Loucy (cell line): ENCODE results near the gene HSF2.

Experiments
- H2AFZ ChIP-seq: fragments of 200-600 bp; sonication (generic); 2 replicates; pipeline ENCODE4 v1.6.0; 2016; ENCODE audit warnings: antibody characterized with exemption, mild to moderate bottlenecking, low read length, moderate library complexity
- H3F3A ChIP-seq: fragments of 200-600 bp; 2 replicates; pipeline ENCODE4 v1.6.0; 2016; ENCODE audit warnings: antibody characterized with exemption, low read depth, mild to moderate bottlenecking
- H3K27me3 ChIP-seq: fragments of 200-600 bp; sonication (generic); 2 replicates; pipeline ENCODE4 v1.6.1; 2014; ENCODE audit warnings: low read length, mild to moderate bottlenecking; ENCODE audit not compliant: insufficient read depth, poor library complexity, severe bottlenecking
- H3K36me3 ChIP-seq: fragments of 200-600 bp; sonication (generic); 2 replicates; pipeline ENCODE4 v1.6.1; 2016; ENCODE audit warnings: low read length; ENCODE audit not compliant: insufficient read depth
- H3K4me1 ChIP-seq: fragments of 200-600 bp; sonication (generic); 2 replicates; pipeline ENCODE4 v1.5.1; 2014; ENCODE audit warnings: low read length, mild to moderate bottlenecking; ENCODE audit not compliant: insufficient read depth, poor library complexity, severe bottlenecking
- H3K4me2 ChIP-seq: fragments of 200-600 bp; sonication (generic); 2 replicates; pipeline ENCODE4 v1.6.0; 2014; ENCODE audit warnings: antibody characterized with exemption, low read length, low read depth, mild to moderate bottlenecking; ENCODE audit not compliant: poor library complexity, severe bottlenecking
- H3K4me3 ChIP-seq: fragments of 200-600 bp; sonication (generic); 2 replicates; pipeline ENCODE4 v1.5.1; 2014; ENCODE audit warnings: low read length, mild to moderate bottlenecking, mixed read lengths; ENCODE audit not compliant: poor library complexity, severe bottlenecking
- H3K79me2 ChIP-seq: fragments of 200-600 bp; sonication (generic); 2 replicates; pipeline ENCODE4 v1.6.1; 2014; ENCODE audit warnings: low read length; ENCODE audit not compliant: insufficient read depth
- H3K9ac ChIP-seq: fragments of 200-600 bp; sonication (generic); 2 replicates; pipeline ENCODE4 v1.6.0; 2014; ENCODE audit warnings: mild to moderate bottlenecking, low read depth, low read length, moderate library complexity; ENCODE audit not compliant: poor library complexity, severe bottlenecking
- H3K9me2 ChIP-seq: fragments of 200-600 bp; sonication (generic); replicated peaks from 2 replicates; pipeline ENCODE4 v1.6.1; 2016; ENCODE audit warnings: low read depth, low read length, mixed read lengths
- H3K9me3 ChIP-seq: fragments of 200-600 bp; sonication (generic); 2 replicates; pipeline ENCODE4 v1.6.1; 2014; ENCODE audit warnings: mild to moderate bottlenecking, antibody characterized with exemption, low read length, low read depth; ENCODE audit not compliant: insufficient read depth
- H4K20me1 ChIP-seq: fragments of 200-600 bp; sonication (generic); 2 replicates; pipeline ENCODE4 v1.6.0; 2014; ENCODE audit warnings: antibody characterized with exemption, low read length, mild to moderate bottlenecking; ENCODE audit not compliant: insufficient read depth, poor library complexity, severe bottlenecking
- CTCF ChIP-seq: fragments of 200-600 bp; sonication (generic); conservative IDR thresholded peaks from 2 replicates; pipeline ENCODE4 v1.5.1; 2014; ENCODE audit warnings: mild to moderate bottlenecking, antibody characterized with exemption, low read length
- EZH2phosphoT487 ChIP-seq: fragments of 200-600 bp; IDR thresholded peaks from 2 replicates; pipeline ENCODE4 v1.6.1; 2018; ENCODE audit warnings: antibody characterized with exemption, mild to moderate bottlenecking, moderate library complexity, borderline replicate concordance

The HSF2 gene

GRCh38 chr6:122431780-122432179 lies 32.3 kb downstream of the HSF2 start:
- no peak overlapping the region for H3K4me2 ChIP-seq
- H3K36me3 ChIP-seq = peaks cover 79% of the 10 kb centered on the region
- no peaks in the 10 kb centered on the region for H4K20me1 ChIP-seq
- no peaks in the 10 kb centered on the region for H3K9me3 ChIP-seq
- H2AFZ ChIP-seq = no peak overlapping the region
- no peaks in the 10 kb centered on the region for H3K79me2 ChIP-seq
- H3F3A ChIP-seq = no peaks in the 10 kb centered on the region
- H3K9me2 ChIP-seq = no peaks in the 10 kb centered on the region
- TF ChIP-seq EZH2phosphoT487 (no peak), CTCF (no peak)
- H3K9ac ChIP-seq = no peak overlapping the region
- H3K4me1 ChIP-seq = no peaks in the 10 kb centered on the region
- H3K4me3 ChIP-seq = no peak overlapping the region
- no peaks in the 10 kb centered on the region for H3K27me3 ChIP-seq

GRCh38 chr6:122432816-122433215 lies 33.4 kb downstream of the HSF2 start:
- Histone ChIP-seq H3K27me3 (no peaks in the 10 kb centered on the region), H3K9me2 (no peaks in the 10 kb centered on the region), H3K9me3 (no peaks in the 10 kb centered on the region), H4K20me1 (no peaks in the 10 kb centered on the region), H3F3A (no peaks in the 10 kb centered on the region), H3K4me1 (no peaks in the 10 kb centered on the region), H3K9ac (no peak overlapping the region), H3K79me2 (no peaks in the 10 kb centered on the region), H3K36me3 (peaks cover 78% of the 10 kb centered on the region), H3K4me2 (no peak overlapping the region), H2AFZ (no peak overlapping the region), H3K4me3 (no peak overlapping the region)
- TF ChIP-seq CTCF = no peak
- no peak for TF ChIP-seq EZH2phosphoT487

- H4K20me1 ChIP-seq = no peaks in the 10 kb centered on the region
- H3K4me3 ChIP-seq = no peak overlapping the region
- TF ChIP-seq CTCF = no peak
Measured at GRCh38 chr6:122438975-122439374, 39.5 kb downstream of the HSF2 start.

More at GRCh38 chr6:122438975-122439374, 39.5 kb downstream of the HSF2 start:
- Histone ChIP-seq H3K9ac (no peak overlapping the region), H3K4me2 (no peak overlapping the region), H3K36me3 (peaks cover 78% of the 10 kb centered on the region), H3F3A (no peaks in the 10 kb centered on the region), H2AFZ (no peak overlapping the region), H3K9me3 (peaks cover 12% of the 10 kb centered on the region; the same call in 1 of the 2 replicates), H3K79me2 (no peaks in the 10 kb centered on the region), H3K9me2 (no peaks in the 10 kb centered on the region), H3K27me3 (no peaks in the 10 kb centered on the region), H3K4me1 (peaks cover 6% of the 10 kb centered on the region)
